ENCODE data around the gene TICAM2.

DNA sequence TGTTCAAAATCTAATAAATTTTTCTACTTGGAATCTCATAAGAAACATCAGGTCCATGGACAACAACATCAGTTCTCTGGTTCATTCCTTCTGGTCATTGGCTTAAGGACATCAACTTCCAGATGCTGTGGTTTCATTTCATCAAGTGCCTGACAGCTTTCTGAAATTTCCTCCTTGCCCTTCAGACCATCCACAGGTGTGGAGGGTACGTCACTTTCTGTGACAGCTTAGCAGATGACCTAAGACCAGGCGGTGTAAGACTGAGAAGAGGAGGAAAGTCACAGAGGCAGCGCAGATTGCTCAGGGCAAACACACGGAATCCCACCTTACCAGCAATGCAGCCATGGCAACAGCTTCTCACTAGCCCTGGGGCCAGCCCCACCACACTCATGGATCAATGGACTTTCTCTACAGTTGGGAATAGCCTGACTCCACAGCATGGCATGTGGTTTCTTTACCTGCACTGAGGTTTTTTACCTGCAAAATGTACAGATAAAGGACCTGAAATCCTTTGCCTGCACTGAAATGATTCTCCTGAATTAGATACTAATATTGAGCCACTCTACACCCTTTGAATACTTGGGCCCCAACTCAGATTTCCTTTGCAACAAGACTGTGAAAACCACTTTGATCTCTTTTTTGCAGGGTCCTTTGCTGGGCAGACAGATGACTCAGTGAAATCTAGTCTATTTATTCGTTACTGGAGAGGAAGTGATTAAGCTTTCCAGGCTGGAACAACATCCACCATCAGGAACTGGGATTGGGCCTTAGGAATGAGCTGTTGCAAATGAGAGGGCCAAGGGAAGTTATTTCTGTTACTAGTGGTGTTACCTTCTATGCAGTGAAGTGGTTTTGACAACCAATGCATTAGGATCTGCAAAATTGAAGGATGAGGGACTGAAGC lies 26.9 kb downstream of the TICAM2 start:
- TF ChIP-seq, protein P1, sequence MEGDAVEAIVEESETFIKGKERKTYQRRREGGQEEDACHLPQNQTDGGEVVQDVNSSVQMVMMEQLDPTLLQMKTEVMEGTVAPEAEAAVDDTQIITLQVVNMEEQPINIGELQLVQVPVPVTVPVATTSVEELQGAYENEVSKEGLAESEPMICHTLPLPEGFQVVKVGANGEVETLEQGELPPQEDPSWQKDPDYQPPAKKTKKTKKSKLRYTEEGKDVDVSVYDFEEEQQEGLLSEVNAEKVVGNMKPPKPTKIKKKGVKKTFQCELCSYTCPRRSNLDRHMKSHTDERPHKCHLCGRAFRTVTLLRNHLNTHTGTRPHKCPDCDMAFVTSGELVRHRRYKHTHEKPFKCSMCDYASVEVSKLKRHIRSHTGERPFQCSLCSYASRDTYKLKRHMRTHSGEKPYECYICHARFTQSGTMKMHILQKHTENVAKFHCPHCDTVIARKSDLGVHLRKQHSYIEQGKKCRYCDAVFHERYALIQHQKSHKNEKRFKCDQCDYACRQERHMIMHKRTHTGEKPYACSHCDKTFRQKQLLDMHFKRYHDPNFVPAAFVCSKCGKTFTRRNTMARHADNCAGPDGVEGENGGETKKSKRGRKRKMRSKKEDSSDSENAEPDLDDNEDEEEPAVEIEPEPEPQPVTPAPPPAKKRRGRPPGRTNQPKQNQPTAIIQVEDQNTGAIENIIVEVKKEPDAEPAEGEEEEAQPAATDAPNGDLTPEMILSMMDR (IDR thresholded peaks at IDR 0.05; ENCODE audit: insufficient read depth, low read length, poor library complexity, severe bottlenecking) = no peak
- no peak for TF ChIP-seq EZH2phosphoT487 (conservative IDR thresholded peaks at IDR 0.05; ENCODE audit: low read length)
